ENCODE data around the gene TUFT1.

The TUFT1 gene

GRCh38 chr1:151629278-151629677 lies 89.2 kb downstream of the TUFT1 start:
- Histone ChIP-seq H3K27ac (ENCODE audit: extremely low read depth, low read depth, low read length) (no peak overlapping the region), H3K4me1 (ENCODE audit: control insufficient read depth, insufficient read depth, low read length) (no peaks in the 10 kb centered on the region), H3K36me3 (ENCODE audit: control insufficient read depth in 2 of 2, insufficient read depth in 1 of 2, low read length in 2 of 2) (peaks cover 0 to 3% of the 10 kb centered on the region in 2 experiments; a peak in 2 of 3 replicates), H3K9me3 (ENCODE audit: control insufficient read depth, insufficient read depth, low read depth, low read length) (no peaks in the 10 kb centered on the region), H3K4me3 (ENCODE audit: low read depth, low read length) (no peak overlapping the region)
- TF ChIP-seq ZNF701 (tag by site-specific recombination; IDR thresholded peaks at IDR 0.05) (no peak), ZXDB (tag by site-specific recombination; IDR thresholded peaks at IDR 0.05) (no peak)
- ChIA-PET POLR2A (interaction anchor here (1.0 kb wide), 1 partner anchor 9 kb away, joined by 3 read pairs; no protein-coding TSS in a partner anchor), CTCF (interaction anchor here (0.6 kb wide), 1 partner anchor 1528 kb away, joined by 4 read pairs; no protein-coding TSS in a partner anchor)
